HG03442 (cell line): ENCODE measurements around the gene HNRNPM.

ENCODE experiments used
- ATAC-seq: cut with Tn5 transposase; IDR thresholded peaks from one replicate; pipeline ENCODE4 v1.9.1; 2021; ENCODE audit warnings: mild to moderate bottlenecking, moderate library complexity; ENCODE audit not compliant: unreplicated experiment

Gene HNRNPM

GRCh38 chr19:8459095-8459494 is 14.3 kb downstream of the HNRNPM start:
- no peak for ATAC-seq

DNA sequence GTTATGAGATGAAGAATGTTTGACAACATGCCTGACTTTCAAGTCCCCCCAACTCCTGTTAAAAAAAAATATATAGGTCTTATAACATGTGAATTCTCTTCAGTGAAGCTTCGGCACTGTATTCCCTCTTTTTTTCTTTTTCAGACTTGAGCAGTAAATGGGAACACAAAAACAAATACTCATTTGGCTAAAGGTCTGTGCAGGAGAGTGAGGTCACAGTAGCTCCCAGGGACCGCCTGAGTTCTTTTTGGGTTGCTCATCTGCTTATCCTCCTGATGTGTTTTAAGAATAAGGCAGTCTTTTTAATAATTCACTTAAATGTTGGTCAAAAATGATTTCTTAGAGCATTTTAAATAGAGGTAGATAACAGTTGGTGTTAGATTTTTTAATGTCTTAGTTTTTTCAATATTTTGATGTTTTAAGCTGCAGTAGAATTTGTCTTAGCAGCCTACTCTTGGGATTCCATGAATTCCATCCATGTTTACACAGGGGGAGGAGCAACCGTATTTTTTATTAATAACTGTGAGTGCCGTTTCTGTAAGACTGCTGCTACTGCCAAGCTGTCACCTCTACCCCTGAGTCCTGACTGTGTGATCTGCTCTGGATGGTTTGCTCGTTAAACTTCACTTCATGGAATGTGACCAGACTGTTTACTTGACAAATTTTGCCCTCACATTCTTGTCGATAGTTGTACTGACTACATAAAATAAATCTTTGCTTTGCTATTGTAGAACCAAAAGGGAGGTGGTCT is 14.9 kb downstream of the HNRNPM start:
- ATAC-seq: no peak

DNA sequence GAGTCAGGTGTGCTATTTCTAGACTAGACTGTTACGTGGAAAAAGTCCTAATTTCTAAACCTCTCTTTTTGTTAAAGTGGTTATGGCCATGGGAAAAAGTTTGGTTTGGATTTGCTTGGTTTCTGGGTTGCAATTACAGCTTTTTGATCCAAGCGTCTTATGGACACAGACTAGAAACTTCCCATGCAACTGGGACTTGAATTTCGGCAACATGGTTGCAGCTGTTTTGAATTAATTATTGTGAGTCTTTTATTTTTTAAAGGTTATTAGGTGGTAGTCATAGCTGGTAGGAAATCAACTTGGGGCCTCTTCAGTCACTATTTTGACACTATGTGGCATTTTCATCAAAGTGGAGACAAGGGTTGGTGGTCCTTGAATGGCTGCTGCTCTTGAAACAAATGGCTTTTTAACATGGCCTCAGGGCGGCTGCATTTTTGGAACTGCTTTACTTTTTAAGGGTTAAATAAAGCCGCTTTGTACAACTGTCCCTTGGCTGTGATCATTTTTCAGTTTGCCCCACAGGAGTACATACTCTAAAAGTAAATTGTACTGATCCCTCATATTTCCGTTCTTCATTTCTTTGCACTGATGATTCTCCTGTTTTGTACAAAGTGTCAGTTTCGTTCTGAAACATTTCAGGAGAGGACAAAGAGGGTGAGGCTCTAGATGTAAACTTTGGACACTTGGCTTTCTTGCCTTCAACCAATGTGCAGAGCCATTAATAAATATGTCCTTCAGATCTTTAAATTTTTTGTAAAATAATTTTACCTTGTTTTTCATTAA is 15.9 kb downstream of the HNRNPM start:
- no peak for ATAC-seq

GRCh38 chr19:8461376-8461775 is 16.6 kb downstream of the HNRNPM start:
- ATAC-seq: no peak

- no peak for ATAC-seq
These were observed 17.1 kb downstream of the HNRNPM start for GRCh38 chr19:8461891-8462290.

GRCh38 chr19:8462571-8462970 is 17.8 kb downstream of the HNRNPM start:
- ATAC-seq: no peak

- no peak for ATAC-seq
These were observed 18.6 kb downstream of the HNRNPM start for GRCh38 chr19:8463365-8463764.

DNA sequence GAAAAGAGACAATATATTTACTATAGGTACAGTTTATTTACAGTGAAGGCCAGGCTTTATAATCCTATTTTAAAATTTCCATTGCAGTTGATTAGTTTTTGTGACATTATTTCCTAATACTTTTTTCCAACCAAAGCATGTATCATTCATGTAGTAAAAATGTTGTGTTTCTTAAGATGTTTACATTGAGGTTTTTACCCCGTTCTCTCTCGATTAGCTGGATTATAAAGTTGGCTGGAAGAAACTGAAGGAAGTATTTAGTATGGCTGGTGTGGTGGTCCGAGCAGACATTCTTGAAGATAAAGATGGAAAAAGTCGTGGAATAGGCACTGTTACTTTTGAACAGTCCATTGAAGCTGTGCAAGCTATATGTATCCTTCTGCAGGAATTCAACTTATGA is 21.2 kb downstream of the HNRNPM start:
- ATAC-seq: no peak

GRCh38 chr19:8468124-8468523 is 23.3 kb downstream of the HNRNPM start:
- no peak for ATAC-seq

GRCh38 chr19:8468761-8469373 is 24.1 kb downstream of the HNRNPM start:
- ATAC-seq: no peak

GRCh38 chr19:8469613-8470368 is 25.0 kb downstream of the HNRNPM start:
- ATAC-seq: no peak

DNA sequence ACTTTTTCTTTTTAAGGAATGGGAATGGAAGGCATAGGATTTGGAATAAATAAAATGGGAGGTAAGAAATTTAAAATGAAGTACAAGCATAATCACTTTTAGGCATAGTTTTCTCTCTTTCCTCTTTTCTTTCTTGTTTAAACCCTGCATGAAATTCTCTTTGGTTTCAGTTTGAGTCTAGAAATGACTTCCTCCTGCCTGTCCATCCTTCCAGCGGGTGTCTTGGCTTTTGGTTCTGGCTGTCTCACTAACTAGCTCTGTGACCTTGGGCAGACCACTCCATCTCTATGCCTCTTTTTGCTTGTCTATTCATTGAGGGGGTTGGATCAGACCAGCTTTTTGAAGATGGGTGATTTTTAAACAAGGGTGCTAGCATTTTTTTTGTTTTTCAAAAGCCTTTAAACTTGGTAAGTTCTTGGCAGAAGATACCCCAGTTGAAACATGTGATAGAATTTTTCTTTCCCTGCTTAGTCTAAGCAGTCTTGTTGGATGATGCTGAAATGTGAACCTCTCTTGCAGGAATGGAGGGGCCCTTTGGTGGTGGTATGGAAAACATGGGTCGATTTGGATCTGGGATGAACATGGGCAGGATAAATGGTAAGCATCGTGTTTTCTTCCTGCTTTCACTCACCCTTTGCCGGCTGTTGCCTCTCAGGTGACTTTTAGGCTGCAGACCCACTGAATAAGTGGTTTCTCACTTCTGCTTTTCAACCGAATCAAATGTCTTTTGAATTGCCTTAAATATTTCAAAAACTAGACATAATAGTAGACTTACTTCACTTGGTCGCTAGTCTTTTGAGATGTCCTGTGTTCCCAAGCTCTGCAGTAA is 29.1 kb downstream of the HNRNPM start:
- ATAC-seq: peak; percentile 42

GRCh38 chr19:8475005-8475404 is 30.2 kb downstream of the HNRNPM start:
- ATAC-seq: no peak

DNA sequence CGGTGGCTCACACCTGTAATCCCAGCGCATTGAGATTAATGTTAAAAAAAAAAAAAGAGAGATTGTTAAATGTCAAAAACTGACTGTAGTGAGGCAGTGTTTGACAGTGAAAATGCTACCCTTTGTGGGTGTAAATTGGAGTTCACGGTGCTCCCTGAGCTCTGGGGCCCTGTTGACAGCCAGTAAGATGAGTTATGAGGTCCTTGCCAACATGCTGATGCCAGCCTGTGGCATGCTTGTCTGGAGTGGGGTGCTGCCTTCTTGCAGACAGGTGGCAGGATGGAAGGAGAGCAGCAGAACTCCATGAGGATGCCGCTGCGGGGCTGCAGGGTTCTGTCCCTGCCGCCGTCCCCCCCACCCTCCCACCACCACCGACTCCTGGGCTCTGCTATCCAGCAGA is 31.7 kb downstream of the HNRNPM start:
- no peak for ATAC-seq

- no peak for ATAC-seq
These were observed 33.1 kb downstream of the HNRNPM start for GRCh38 chr19:8477889-8478288.

GRCh38 chr19:8478598-8478997 is 33.8 kb downstream of the HNRNPM start:
- ATAC-seq: no peak

DNA sequence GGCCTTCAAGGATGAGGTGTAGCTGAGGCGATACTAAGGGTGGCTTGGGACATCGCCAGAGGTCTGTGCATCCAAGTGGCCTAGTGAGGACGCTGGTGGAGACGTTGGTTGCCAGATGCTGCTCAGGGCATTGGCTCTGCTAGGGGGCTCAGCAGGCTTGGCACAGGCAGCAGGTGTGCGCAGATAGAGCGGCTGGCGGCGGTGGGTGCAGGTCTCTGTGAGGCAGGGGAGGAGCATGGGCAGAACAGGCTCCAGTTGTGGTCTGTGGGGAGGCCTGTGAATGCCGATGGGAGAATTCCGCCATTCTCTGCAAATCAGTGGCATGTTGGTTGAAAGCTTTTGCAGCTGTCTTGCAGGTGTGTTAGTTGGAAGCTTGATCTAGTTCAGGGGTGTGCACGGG is 36.4 kb downstream of the HNRNPM start:
- ATAC-seq: no peak

GRCh38 chr19:8481616-8482015 is 36.8 kb downstream of the HNRNPM start:
- no peak for ATAC-seq

DNA sequence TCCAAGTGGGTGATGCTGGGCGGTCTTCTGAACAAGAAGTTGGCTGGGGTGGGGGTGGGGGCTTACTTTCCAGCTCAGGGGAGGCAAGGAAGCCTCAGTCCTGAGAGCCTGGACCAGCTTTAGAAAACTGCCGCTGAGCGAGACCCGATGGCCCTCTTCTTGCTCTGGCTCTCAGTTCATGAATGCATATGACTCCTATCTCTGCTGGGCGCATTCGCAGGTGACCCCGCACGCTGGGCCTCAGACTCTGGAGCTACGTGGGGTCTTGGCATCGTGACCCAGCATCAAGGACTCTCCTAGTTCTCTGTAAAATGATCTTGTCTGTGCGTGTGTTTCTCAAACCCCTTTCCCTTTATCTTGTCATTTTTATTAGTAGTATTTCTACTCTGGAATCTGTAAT is 37.9 kb downstream of the HNRNPM start:
- no peak for ATAC-seq

DNA sequence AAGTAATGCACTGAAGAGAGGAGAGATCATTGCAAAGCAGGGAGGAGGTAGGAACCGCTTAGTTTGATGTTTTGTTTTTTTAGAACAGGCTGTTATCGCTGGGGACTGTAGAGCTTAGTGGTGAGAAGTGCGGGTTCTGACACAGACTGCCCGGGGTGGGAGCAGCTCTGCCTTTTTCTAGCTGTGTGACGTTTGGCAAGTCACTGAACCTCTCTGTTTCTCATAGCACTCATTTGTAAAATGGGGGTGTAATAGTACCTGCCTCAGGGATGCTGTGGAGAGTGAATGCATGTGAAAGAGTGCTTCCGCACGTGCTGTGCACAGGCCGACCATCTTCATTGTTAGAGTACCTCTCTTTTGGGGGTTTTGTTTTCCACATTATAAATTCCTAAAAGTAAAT is 38.4 kb downstream of the HNRNPM start:
- ATAC-seq: no peak
